ENCODE measurements around the gene PSAT1. TPM values are rescaled to one million over a fixed set of nuclear protein-coding genes. Genes with fewer than 3 reads are reported as not detected.
A peak's percentile ranks its signal among the peaks of the same experiment; 100 is the strongest.

PSAT1 gene
- total RNA-seq, result 142 and 241 TPM in 2 replicates

DNA sequence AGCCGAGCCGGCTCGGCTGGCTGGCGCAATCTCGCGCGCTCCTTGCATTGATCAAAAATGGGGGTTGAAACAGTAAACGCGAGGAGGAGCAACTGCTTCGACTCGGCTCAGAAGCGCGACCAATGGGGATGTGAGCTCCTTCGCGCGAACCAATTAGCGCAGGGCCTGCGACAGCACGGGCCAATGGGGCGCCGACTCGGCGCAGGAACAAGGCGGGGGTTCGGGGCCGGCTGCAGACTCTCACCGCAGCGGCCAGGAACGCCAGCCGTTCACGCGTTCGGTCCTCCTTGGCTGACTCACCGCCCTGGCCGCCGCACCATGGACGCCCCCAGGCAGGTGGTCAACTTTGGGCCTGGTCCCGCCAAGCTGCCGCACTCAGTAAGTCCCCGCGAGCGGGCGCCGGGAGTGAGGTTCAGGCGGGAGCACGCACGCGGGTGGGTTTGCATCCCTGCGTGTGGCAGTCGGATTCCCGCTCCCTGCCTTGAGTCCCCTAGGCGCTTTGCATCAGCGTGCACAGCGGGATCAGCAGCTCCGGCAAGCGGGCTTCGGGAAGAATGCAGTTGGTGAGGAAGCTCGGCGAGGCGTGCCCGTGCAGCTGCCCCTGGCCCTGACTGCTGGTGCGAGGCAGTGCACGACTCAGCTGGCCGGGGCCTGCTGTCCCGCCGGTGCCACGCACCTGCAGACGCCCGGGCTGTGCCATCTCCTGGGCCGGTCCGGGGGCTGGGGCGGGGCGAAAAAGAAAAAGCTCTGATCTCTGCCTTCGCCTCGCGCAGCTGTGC, at the start of gene PSAT1:
Gene PSAT1, plus strand, starts transcription at position 233 of the 779 bp plus-strand sequence. Its CDS starts 86 bp downstream, at position 319.
- Histone ChIP-seq H3K27me3 (ENCODE audit: control insufficient read depth, insufficient read depth, low read length) (no peaks in the 10 kb centered on the region), H3K36me3 (ENCODE audit: control insufficient read depth, insufficient read depth, low read length) (peaks cover 8% of the 10 kb centered on the region), H3K4me3 (ENCODE audit: low read depth, low read length) (peak within 1 kb of the TSS; percentile 99)
- TF ChIP-seq, protein P1, sequence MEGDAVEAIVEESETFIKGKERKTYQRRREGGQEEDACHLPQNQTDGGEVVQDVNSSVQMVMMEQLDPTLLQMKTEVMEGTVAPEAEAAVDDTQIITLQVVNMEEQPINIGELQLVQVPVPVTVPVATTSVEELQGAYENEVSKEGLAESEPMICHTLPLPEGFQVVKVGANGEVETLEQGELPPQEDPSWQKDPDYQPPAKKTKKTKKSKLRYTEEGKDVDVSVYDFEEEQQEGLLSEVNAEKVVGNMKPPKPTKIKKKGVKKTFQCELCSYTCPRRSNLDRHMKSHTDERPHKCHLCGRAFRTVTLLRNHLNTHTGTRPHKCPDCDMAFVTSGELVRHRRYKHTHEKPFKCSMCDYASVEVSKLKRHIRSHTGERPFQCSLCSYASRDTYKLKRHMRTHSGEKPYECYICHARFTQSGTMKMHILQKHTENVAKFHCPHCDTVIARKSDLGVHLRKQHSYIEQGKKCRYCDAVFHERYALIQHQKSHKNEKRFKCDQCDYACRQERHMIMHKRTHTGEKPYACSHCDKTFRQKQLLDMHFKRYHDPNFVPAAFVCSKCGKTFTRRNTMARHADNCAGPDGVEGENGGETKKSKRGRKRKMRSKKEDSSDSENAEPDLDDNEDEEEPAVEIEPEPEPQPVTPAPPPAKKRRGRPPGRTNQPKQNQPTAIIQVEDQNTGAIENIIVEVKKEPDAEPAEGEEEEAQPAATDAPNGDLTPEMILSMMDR (IDR thresholded peaks at IDR 0.05; ENCODE audit: insufficient read depth, low read length, severe bottlenecking), result peak; percentile 1
- no peak for FAIRE-seq
- DNase-seq (ENCODE audit: low read depth), result peak; percentile 94

DNA sequence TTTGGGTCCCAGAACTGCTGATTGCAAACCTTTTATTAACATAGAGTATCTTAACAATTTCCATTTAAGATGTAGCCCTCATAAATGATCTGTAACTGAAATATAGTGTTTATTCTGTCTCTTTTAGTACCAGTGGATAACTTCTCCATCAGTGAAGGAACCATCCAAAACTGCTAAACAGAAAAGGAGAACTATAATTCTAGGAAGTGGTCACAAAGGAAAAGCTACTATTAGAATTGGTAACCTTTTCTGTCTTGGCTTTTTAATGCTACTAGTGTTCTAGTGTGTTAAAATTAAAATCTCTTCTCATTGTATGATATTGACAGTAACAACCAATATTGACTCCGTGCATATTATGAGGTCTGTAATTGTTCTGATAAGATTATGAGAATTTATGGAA, 48.3 kb upstream of the PSAT1 start:
- FAIRE-seq, result no peak

GRCh38 chr9:78249542-78249941, 47.4 kb upstream of the PSAT1 start:
- DNase-seq (ENCODE audit: low read depth) (no peak), FAIRE-seq (no peak)
- Histone ChIP-seq H3K4me3 (ENCODE audit: low read depth, low read length) (no peak overlapping the region), H3K36me3 (ENCODE audit: control insufficient read depth, insufficient read depth, low read length) (no peaks in the 10 kb centered on the region), H3K27me3 (ENCODE audit: control insufficient read depth, insufficient read depth, low read length) (no peaks in the 10 kb centered on the region)
- TF ChIP-seq, protein P1 (IDR thresholded peaks at IDR 0.05; ENCODE audit: insufficient read depth, low read length, severe bottlenecking), result no peak

More for the DNA sequence above, 48.3 kb upstream of the PSAT1 start:
- Histone ChIP-seq H3K36me3 (ENCODE audit: control insufficient read depth, insufficient read depth, low read length) (no peaks in the 10 kb centered on the region), H3K27me3 (ENCODE audit: control insufficient read depth, insufficient read depth, low read length) (no peaks in the 10 kb centered on the region), H3K4me3 (ENCODE audit: low read depth, low read length) (no peak overlapping the region)
- no peak for DNase-seq (ENCODE audit: low read depth)
- TF ChIP-seq, protein P1 (IDR thresholded peaks at IDR 0.05; ENCODE audit: insufficient read depth, low read length, severe bottlenecking), result no peak

DNA sequence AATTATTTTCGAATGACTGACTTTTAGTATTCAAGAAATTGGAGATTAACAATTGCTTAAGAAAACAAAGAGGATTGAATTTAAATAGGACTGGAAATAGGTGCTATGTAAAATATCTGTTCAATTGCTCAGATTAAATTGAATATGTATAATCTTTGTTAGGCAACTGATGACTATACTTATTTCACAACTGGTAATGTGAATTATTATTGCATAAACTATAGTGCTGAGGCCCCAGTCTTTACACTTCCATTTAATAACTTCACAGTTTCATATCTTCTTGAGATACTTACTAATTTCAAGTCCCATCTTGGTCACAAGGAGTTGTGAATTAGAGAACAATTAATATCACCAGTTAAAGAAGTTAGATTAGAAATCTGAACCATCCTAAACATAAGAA, 44.3 kb upstream of the PSAT1 start:
- TF ChIP-seq, protein P1 (IDR thresholded peaks at IDR 0.05; ENCODE audit: insufficient read depth, low read length, severe bottlenecking), result no peak
- FAIRE-seq (no peak), DNase-seq (ENCODE audit: low read depth) (no peak)
- no peaks in the 10 kb centered on the region for H3K27me3 ChIP-seq (ENCODE audit: control insufficient read depth, insufficient read depth, low read length)
- H3K4me3 ChIP-seq (ENCODE audit: low read depth, low read length), result no peak overlapping the region
- no peaks in the 10 kb centered on the region for H3K36me3 ChIP-seq (ENCODE audit: control insufficient read depth, insufficient read depth, low read length)

GRCh38 chr9:78253285-78253684, 43.6 kb upstream of the PSAT1 start:
- DNase-seq (ENCODE audit: low read depth) (no peak), FAIRE-seq (no peak)
- TF ChIP-seq, protein P1 (IDR thresholded peaks at IDR 0.05; ENCODE audit: insufficient read depth, low read length, severe bottlenecking), result no peak
- Histone ChIP-seq H3K4me3 (ENCODE audit: low read depth, low read length) (no peak overlapping the region), H3K36me3 (ENCODE audit: control insufficient read depth, insufficient read depth, low read length) (no peaks in the 10 kb centered on the region), H3K27me3 (ENCODE audit: control insufficient read depth, insufficient read depth, low read length) (no peaks in the 10 kb centered on the region)
